IMR-90 (cell line): ENCODE data around the gene MPRIP.

Experiments
- BHLHE40 ChIP-seq: fragments of 150-350 bp; IDR thresholded peaks from 2 replicates; pipeline ENCODE4 v1.6.1; 2016; ENCODE audit warnings: mild to moderate bottlenecking, low read depth, low read length
- CEBPB ChIP-seq: IDR thresholded peaks from 2 replicates; pipeline ENCODE4 v1.6.1; 2012; ENCODE audit warnings: low read depth, low read length, improper control_type of control experiment
- CHD1 ChIP-seq: IDR thresholded peaks from 2 replicates; pipeline ENCODE4 v1.6.1; 2012; ENCODE audit warnings: low read depth, low read length, improper control_type of control experiment
- CTCF ChIP-seq: conservative IDR thresholded peaks from 2 replicates; pipeline ENCODE4 v1.5.1; 2012; ENCODE audit warnings: mild to moderate bottlenecking, low read depth, low read length, improper control_type of control experiment
- MAFK ChIP-seq: IDR thresholded peaks from 2 replicates; pipeline ENCODE4 v1.6.1; 2012; ENCODE audit warnings: low read depth, low read length, improper control_type of control experiment
- MAZ ChIP-seq: IDR thresholded peaks from 2 replicates; pipeline ENCODE4 v1.6.1; 2012; ENCODE audit warnings: low read depth, mild to moderate bottlenecking, low read length, improper control_type of control experiment, moderate library complexity, borderline replicate concordance
- NFE2L2 ChIP-seq: fragments of 150-350 bp; IDR thresholded peaks from 2 replicates; pipeline ENCODE4 v1.6.1; 2016; ENCODE audit warnings: low read depth, mild to moderate bottlenecking, low read length
- POLR2A ChIP-seq: IDR thresholded peaks from 2 replicates; pipeline ENCODE4 v1.6.1; 2012; ENCODE audit warnings: mild to moderate bottlenecking, low read depth, low read length
- RAD21 ChIP-seq: IDR thresholded peaks from 2 replicates; pipeline ENCODE4 v1.6.1; 2012; ENCODE audit warnings: low read length, improper control_type of control experiment
- RFX5 ChIP-seq: IDR thresholded peaks from 2 replicates; pipeline ENCODE4 v1.8.0; 2012; ENCODE audit warnings: low read depth, mild to moderate bottlenecking, low read length, moderate library complexity
- SMC3 ChIP-seq: fragments of 150-350 bp; IDR thresholded peaks from 2 replicates; pipeline ENCODE4 v1.6.1; 2016; ENCODE audit warnings: low read depth, mild to moderate bottlenecking, antibody characterized with exemption, low read length, moderate library complexity
- USF2 ChIP-seq: fragments of 150-350 bp; IDR thresholded peaks from 2 replicates; pipeline ENCODE4 v1.6.1; 2017; ENCODE audit warnings: mild to moderate bottlenecking, antibody characterized with exemption, low read length, low read depth
- TF ChIP-seq, protein P1 (sequence below): fragments of 150-350 bp; IDR thresholded peaks from 2 replicates; pipeline ENCODE4 v1.6.1; 2016; ENCODE audit warnings: low read depth, mild to moderate bottlenecking, low read length, moderate library complexity, borderline replicate concordance

GRCh38 chr17:17077861-17078732, 35.8 kb downstream of the MPRIP start:
- TF ChIP-seq RAD21 (no peak), RFX5 (no peak), CTCF (no peak), CEBPB (no peak), POLR2A (no peak), MAFK (no peak), SMC3 (no peak), MAZ (no peak), USF2 (no peak), CHD1 (no peak), NFE2L2 (no peak), BHLHE40 (no peak)
- TF ChIP-seq, protein P1, sequence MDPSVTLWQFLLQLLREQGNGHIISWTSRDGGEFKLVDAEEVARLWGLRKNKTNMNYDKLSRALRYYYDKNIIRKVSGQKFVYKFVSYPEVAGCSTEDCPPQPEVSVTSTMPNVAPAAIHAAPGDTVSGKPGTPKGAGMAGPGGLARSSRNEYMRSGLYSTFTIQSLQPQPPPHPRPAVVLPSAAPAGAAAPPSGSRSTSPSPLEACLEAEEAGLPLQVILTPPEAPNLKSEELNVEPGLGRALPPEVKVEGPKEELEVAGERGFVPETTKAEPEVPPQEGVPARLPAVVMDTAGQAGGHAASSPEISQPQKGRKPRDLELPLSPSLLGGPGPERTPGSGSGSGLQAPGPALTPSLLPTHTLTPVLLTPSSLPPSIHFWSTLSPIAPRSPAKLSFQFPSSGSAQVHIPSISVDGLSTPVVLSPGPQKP: no peak
